HG03060 (cell line): ENCODE measurements around the gene C12orf56.
A peak's percentile ranks its signal among the peaks of the same experiment; 100 is the strongest.

Experiments
- ATAC-seq: cut with Tn5 transposase; IDR thresholded peaks from one replicate; pipeline ENCODE4 v1.9.1; 2021; ENCODE audit warnings: low read depth, moderate number of reproducible peaks; ENCODE audit not compliant: unreplicated experiment

The C12orf56 gene, protein sequence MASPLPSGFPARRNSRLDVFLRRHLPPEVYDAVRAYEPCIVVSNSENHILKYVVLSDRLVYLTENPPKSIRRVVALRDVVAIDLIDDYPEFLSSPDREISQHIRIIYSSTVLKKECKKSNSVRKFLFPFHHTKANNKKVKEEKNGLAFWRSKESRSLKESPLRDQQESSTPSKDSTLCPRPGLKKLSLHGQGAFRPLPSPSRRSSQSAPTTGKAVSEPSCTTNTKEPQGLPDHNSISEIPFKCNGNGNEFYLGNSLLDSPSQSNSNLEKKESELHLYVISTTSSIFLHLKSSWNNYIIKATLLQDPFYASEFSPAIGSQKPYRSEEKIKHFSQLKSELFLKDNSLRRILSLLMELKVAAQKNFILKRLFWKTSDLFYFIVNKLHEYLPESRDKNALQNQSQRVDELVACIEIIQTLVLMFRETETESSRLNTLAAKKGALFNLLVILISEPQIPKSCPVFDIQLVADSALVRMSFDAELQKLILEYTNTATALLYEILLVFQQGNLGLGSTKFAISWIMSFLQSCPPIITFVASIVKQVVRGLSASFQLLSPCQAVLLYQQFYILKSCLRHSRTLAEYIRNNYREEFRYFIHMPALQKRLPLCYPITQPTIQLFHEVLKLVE

DNA sequence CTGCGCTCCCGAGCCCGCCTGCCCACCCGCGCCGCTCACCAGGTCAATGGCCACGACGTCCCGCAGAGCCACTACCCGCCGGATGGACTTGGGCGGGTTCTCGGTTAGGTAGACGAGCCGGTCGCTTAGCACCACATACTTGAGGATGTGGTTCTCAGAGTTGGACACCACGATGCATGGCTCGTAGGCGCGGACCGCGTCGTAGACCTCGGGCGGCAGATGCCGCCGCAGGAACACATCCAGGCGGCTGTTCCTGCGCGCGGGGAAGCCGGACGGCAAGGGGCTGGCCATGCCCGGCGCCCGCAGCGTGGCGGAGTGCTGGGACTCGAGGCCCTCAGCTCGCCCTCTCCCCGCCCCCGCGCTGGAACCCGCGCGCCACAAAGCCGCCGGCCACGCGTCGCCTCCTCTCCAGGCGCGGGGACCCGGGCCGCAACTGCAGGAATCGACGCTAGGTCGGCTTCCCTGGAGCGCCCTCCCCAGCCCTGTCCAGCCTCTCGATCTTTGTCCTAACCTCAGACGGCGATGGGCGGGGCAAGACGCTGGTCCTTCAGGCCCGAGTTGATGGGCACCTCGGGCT, at the start of gene C12orf56:
Gene C12orf56 (minus strand): TSS at position 484 of the 577 bp plus-strand sequence. CDS start 193 bp downstream, at position 291.
- no peak for ATAC-seq

DNA sequence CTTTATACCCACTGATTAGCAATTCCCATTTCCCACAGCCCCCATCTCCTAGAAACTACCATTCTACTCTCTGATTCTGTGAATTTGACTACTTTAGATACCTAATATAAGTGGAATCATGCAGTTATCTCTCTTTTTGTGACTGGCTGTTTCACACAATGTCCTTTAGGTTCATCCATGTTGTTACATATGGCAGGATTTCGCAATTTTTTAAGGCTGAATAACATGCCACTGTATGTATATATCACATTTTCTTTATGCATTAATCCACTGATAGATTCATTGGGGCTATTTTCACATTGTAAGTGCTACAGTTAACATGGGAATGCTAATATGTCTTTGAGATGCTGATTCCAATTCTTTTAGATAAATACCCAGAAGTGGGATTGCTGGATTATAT, 49.5 kb upstream of the C12orf56 start:
- ATAC-seq = no peak

DNA sequence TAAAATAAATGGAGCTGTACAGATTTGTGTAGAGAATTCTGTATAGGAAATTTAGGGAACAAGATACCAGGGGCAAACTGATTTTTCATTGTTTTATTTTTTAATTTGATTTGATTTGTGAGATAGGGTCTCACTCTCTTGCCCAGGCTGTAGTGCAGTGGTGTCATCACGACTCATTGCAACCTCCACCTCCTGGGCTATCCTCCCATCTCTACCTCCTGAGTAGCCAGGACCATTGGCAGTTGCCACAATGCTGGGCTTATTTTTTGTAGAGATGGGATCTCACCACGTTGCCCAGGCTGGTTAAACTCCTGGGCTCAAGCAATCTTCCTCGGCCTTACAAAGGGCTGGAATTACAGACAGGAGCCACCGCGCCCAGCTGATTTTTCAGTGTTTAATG, 43.4 kb upstream of the C12orf56 start:
- no peak for ATAC-seq

DNA sequence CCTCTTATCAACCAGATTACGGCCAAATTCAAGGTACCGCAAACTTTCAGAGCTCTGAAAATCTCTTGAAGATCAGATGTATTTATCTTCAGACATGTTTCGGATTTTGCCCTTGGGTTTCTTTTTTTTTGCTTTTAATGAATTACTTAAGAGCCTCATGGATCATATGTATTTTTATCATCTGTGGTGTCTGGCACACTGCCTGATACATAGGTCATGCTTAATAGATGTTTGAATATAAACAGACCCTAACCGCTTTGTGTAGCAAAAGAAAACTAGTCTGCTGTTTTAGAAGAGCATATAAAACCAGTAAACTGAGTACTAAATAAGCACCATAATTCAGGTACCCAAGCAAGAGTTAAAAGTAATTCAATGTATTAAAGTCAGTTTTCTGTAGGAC, 41.2 kb upstream of the C12orf56 start:
- ATAC-seq = no peak

DNA sequence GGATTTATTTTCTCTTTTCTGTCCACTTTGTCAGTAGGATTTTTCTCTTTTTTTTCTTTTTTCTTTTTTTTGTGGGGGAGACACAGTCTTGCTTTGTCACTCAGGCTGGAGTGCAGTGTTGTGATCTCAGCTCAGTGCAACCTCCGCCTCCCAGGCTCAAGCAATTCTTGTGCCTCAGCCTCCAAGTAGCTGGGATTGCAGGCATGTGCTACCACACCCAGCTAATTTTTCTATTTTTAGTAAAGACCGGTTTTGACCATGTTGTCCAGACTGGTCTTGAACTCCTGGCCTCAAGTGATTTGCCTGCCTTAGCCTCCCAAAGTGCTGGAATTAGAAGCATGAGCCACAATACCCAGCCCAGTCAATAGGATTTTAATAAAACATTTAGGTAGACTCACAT, 40.3 kb upstream of the C12orf56 start:
- ATAC-seq = no peak

DNA sequence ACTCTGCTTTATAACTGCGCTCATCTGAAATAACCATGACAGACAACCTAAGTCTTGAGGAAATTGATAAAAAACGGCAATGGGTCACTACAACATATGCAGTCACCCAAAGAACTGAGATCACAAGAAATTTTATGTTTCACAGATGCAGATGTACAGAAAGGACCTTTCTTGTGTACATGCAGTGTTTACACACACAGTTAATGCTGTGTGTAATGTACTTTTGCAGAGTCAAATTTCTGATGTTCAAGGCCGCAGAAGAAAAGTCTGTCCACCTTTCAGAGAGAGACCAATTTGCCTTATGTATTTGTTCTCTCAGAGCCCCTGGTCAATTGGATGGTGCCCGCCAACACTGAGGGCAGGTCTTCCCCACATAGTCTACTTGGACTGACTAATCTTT, 38.4 kb upstream of the C12orf56 start:
- no peak for ATAC-seq

DNA sequence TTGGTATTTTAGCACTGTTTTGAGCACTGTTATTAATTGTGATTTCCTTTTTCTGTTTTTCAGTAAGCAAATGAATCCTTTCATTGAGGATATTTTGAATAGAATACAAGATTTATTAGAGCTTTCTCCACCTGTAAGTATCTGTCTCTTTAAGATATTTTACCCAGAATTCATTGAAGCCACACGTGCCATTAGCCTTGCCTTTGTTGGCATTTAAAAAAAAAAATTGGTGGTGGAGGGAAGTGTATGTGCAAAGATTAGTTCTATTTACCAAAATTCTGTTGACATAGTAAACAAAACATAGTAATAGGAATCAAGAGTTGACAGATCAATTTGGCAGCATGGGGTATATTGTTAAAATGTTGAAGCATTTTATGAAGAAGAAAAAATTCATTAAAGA, 37.4 kb upstream of the C12orf56 start:
- ATAC-seq = no peak

DNA sequence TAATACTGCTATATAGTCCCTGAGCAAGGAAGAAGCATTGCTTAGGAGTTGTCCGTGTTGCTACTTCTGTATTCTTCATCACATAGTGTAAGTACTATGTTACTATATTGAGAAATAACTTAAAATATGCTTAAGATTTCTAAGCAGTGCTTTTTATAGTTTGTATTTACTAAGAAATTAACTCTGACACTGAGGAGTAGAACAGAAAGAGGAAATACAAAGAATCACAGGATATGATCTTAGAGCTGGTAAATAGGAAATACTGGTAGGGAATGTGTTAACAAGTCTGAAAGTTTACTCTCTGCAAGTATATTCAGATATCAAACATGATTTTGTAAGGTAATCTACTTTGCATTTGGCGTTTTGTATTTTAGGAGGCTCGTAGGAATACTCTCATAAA, 29.1 kb upstream of the C12orf56 start:
- no peak for ATAC-seq

DNA sequence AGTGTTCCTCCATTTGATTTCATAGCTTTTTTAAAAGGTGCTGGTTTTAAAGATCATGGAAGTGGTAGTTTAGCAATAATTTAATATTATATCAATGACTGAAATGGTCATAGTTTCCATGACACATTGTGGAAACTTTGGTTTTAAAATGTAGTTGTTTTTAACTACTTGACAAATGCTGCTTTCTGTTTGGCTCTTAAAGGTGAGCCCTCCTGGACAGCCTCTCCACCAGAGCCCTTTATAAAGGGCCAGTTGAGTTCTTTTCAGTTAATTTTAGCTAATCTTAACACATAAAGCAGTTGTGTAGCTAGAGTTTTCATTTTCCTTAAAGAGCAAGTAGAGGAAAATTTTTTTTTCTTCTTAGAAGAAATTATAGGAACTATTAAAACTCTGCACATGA, 27.7 kb upstream of the C12orf56 start:
- no peak for ATAC-seq

DNA sequence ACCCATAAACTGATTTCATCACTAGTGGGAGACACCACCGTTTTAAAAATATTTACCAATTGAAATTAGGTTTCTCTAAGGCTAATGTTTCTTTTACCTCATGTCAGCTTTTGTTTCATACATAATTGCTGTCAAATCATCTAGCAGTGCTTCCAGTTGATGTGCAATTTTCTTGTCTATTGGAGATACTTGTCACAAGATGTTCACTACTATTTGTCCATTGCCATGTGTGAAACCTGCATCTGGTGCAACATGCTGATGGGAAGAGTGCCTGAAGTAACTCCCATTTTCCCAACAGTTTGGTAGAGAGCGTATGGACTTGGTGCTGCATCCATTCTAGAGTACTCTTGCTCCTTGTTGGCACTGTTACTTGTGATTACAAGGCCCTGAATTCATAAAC, 23.3 kb upstream of the C12orf56 start:
- no peak for ATAC-seq

DNA sequence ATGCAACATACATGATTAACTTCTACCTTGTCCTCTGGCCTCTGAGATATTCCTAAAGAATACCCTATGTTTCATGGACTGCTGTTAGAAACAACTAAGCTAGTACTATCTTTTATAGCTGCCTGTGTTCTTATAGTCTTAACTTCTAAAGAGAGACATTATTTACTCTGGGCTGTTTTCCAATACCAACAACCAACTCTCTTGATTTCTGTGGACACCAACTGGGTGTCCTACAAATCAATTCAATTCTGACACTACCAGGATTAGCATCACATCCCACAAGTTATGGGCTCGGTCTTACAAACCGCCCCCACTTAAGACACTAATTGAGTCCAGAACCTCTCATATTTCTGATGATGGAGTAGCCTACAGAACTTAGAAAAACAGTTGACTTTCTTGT, 21.9 kb upstream of the C12orf56 start:
- no peak for ATAC-seq

DNA sequence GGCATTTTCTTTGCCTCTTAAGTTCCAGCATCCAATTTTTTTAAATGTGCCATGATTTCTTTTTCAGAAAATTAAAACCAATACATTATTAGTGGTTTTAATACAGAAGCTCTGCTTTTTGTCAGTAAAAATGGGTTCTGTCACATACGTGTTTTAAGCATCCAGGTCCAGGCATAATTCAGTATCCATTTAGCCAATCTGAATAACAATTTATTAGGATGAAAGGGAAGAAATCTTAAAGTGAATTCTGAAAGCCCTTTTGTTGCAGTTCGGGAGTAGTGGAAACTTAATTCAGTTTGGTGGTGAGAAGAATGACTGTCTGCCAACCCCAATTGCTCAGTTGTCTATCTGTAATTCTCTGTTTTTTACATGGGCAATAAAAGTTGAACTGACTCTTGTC, 20.9 kb upstream of the C12orf56 start:
- ATAC-seq = no peak

DNA sequence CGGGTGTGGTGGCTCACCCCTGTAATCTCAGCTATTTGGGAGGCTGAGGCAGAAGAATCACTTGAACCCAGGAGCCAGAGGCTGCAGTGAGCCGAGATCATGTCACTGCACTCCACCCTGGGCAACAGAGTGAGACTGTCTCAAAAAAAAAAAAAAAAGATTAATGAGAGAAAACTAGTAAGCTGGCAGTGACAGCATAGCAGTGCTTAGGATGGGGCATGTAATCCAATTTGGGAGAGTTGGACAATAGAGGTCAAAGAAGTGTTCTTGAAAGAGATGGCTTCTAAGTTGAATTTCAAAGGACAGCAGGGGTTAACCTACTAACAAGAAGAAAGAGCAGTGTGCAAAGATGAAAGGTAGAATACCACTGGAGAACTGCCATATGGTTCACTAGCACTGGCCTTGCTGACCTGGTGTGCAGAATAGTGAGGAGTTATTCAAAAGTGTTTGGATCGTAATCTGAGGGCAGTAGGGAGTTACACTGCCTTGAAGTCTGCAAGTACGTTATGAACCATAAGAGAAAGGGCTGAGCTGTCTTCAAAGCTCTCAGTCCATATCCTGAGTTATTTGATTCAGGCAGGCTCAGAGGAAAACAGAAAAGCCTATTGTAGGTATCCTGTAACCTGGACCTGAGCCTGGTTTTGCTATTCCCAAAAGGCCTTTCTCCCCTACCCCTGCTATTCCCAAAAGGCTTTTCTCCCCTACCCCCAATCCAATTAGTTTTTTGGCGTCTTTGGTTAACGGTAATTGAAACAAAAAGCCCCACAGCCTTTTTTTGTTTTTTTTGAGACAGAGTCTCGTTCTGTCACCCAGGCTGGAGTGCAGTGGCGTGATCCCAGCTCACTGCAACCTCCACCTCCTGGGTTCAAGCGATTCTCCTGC, 17.0 kb upstream of the C12orf56 start:
- no peak for ATAC-seq

DNA sequence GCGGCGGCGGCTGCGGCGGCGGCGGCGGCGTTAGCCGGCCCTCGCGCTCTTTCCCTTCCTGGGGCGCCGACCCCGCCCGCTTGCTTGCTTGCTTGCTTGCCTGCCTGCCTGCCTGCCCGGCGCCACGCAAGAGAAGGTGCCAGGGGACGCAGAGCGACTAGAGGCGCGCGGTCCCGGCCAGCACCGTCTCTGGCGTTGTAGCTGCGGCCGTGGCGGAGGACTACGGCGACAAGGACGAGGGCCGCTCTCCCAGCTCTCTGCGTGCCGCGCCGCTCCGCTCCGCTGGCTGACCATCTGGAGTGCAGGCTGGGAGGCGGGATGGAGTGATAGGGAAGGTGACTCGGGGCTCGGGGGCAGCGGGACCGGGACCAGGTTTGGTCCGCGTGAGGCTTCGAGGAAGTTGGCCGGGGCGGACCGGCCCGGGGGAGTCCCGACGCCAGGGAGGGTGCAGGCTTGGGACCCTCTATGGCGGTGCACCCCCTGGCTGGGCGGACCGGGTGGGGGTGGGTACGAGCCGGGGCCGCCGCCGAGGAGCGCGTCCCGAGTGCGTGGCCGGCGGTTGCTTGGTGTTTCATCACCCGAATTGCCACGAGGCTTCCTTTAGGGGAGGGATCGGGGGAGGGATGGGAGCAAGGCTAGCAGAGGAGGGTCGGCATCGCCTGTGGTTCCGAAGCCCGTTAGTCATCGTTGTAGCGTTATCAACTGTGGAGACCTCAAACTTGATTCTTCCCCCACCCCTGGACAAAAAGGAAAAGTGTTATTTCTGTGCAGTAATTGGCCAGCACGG, 14.1 kb upstream of the C12orf56 start:
- peak; percentile 4 for ATAC-seq

DNA sequence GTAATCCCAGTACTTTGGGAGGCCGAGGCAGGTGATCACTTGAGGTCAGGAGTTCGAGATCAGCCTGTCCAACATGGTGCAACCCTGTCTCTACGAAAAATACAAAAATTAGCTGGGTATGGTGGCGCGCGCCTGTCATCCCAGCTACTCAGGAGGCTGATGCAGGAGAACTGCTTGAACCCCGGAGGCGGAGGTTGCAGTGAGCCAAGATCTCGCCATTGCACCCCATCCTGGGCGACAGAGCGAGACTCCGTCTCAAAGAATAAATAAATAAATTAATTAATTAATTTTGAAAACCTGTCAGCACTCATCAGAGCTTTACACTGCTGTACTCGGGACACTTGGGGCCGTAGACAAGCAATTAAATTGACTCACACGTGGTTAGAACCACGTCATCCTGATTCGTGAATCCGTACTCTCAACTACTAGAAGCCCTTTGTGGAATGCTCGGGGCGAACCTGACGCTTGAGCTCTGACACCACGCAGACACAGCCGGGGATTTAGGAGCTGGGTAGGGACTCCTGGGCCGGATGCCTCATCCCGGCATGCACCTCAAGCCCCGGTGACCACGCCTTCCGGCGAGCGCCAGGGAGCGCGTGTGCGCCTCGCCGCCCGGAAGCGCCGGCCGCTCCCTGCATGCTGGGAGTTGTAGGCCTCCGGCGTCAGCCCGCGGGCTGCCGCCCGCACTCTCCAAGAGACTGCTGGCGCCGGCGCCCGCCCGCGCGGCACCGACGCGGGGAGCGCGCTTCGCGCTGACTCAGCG, 13.3 kb upstream of the C12orf56 start, which contains the start of gene XPOT:
Gene XPOT (plus strand): TSS at position 686 of the 763 bp plus-strand sequence. CDS start 5,644 bp downstream, outside the sequence.
- peak; percentile 96 for ATAC-seq

DNA sequence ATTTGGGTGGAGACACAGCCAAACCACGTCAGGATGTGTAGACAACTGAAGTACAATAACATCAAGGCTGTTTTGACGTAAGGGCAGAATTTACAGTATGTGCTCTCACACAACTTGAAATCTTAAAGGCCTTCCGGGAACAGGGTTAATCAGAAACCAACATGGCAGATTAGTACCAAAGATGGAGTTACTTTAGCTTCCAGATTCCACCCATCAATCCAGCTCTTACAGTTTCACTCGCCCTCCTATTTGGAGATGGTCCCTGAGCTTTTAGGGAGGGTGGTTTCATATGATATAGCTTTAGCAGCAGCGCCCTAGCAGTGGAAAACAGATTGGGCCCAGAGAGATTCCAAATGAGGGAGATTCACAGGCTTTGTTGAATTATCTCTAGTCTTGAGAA, 11.6 kb upstream of the C12orf56 start:
- ATAC-seq = no peak

DNA sequence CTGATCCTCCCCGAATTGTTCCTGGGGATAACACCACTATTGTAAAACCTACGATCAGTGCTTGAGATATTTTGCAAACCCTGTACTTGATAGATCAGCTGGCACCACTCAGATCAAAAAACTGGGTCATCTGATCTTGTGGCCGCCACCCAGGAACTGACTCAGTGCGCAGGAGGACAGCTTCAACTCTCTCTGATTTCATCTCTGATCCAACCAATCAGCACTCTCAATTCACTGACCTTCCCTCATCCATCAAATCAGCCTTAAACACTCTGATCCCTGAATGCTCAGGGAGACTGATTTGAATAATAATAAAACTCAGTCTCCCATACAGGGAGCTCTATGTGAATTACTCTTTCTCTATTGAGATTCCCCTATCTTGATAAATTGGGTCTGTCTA, 9.5 kb upstream of the C12orf56 start:
- no peak for ATAC-seq

DNA sequence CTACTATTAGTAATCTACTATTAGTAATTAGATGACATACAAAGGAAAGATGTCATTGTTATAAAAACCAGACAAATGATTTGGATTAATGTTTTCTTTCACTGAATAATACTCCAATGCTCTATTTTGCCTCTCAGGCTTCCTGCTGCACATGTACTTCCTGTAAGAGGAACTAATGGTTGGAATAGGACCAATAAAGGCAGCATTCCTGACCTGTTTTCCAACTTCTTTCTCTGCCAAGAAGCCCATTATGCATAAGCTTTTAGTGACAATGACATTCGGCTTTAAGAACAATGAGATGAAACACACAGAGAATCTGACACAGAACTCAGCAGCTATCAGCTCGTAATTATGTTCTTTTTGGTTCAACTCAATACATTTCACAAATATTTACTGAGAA, 5.2 kb upstream of the C12orf56 start:
- ATAC-seq = no peak

DNA sequence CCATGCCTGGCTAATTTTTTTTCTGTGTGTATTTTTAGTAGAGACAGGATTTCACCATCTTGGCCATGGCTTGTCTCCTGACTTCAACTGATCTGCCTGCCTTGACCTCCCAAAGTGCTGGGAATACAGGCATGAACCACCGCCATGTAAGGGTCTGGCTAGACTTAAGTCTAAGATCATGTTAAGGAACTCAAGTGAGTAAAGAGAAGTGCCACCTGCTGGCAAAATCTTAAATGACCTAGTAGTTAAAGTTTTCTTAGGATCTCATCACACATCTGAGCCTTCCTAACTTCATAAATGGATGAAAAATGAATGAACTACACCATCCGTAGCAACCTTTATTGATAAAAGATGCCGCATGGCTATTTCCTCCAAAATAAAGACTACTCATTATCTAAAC, 1.7 kb upstream of the C12orf56 start:
- ATAC-seq = no peak
